ENCODE data around the gene MC2R.

Gene MC2R

GRCh38 chr18:13915391-13915790 is at the start of gene MC2R:
MC2R (minus strand) TSS chr18:13915536; CDS start chr18:13885518, 30,018 bp downstream.
- DNase-seq, result no peak

GRCh38 chr18:13945811-13946210 is 30.5 kb upstream of the MC2R start:
- no peak for DNase-seq

- no peak for DNase-seq
Observed at GRCh38 chr18:13943338-13943737, 28.0 kb upstream of the MC2R start.

GRCh38 chr18:13940326-13940725 is 25.0 kb upstream of the MC2R start:
- DNase-seq, result no peak

- DNase-seq, result no peak
Observed at GRCh38 chr18:13934676-13935075, 19.3 kb upstream of the MC2R start.

- no peak for DNase-seq
Observed at GRCh38 chr18:13934058-13934457, 18.7 kb upstream of the MC2R start.

- no peak for DNase-seq
Observed at GRCh38 chr18:13932285-13933025, 17.1 kb upstream of the MC2R start.

GRCh38 chr18:13930964-13931363 is 15.6 kb upstream of the MC2R start:
- no peak for DNase-seq

GRCh38 chr18:13923221-13923620 is 7.9 kb upstream of the MC2R start:
- no peak for DNase-seq

- no peak for DNase-seq
Observed at GRCh38 chr18:13918898-13919297, 3.6 kb upstream of the MC2R start.

GRCh38 chr18:13917401-13917800 is 2.1 kb upstream of the MC2R start:
- no peak for DNase-seq

- no peak for DNase-seq
Observed at GRCh38 chr18:13916559-13916958, 1.2 kb upstream of the MC2R start.

GRCh38 chr18:13915995-13916431 is 677 bp upstream of the MC2R start:
- no peak for DNase-seq

- no peak for DNase-seq
Observed at GRCh38 chr18:13914756-13915155, 580 bp downstream of the MC2R start.

- DNase-seq, result no peak
Observed at GRCh38 chr18:13914170-13914569, 1.2 kb downstream of the MC2R start.

GRCh38 chr18:13913205-13913604 is 2.1 kb downstream of the MC2R start:
- no peak for DNase-seq

GRCh38 chr18:13912601-13913000 is 2.7 kb downstream of the MC2R start:
- DNase-seq, result no peak

- no peak for DNase-seq
Observed at GRCh38 chr18:13910986-13911385, 4.3 kb downstream of the MC2R start.

- DNase-seq, result no peak
Observed at GRCh38 chr18:13910501-13910900, 4.8 kb downstream of the MC2R start.

- DNase-seq, result no peak
Observed at GRCh38 chr18:13909141-13909940, 6.0 kb downstream of the MC2R start.

GRCh38 chr18:13900633-13901032 is 14.7 kb downstream of the MC2R start:
- no peak for DNase-seq

GRCh38 chr18:13895505-13896033 is 19.8 kb downstream of the MC2R start:
- DNase-seq, result no peak

- no peak for DNase-seq
Observed at GRCh38 chr18:13894531-13894930, 20.8 kb downstream of the MC2R start.

GRCh38 chr18:13893418-13893760 is 21.9 kb downstream of the MC2R start:
- DNase-seq, result no peak
